ENCODE results near the gene RNF169.

DNA sequence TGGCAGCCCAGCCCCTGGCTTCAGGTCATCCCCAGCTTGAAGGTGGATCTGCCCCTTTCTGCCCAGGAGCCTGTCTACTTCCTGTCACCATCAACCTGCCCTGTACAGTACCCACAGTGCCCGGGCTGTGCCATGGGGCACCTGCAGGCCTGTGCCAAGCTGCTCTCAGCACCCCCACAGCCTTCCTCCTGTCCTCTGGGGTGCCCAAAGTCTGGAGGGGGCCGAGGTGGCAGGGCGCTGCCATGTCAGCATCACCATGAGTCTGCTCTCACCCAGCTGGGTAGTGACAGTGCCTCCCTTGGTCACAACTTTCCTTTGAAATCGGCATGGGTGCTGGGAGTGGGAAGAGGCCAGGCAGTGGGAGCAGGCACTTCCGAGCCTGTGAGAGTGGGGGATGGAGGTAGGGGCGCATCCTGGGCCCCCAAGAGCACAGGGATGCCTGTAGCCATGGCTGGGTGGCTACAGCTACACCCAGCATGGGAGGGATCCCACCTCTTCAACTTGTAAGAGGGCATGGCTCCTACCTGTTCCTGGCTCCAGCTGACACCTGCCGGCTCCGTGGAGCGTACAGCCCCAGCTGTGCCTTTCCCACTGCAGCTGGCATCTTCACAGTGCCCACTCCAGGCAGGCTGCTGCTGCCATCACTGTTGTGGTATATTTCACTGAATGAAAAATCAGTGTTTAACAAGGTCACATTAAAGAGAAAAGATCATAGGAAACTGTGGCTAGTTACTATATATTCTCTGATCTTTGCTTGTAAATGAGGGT is 42.9 kb downstream of the RNF169 start:
- TF ChIP-seq, protein P1, sequence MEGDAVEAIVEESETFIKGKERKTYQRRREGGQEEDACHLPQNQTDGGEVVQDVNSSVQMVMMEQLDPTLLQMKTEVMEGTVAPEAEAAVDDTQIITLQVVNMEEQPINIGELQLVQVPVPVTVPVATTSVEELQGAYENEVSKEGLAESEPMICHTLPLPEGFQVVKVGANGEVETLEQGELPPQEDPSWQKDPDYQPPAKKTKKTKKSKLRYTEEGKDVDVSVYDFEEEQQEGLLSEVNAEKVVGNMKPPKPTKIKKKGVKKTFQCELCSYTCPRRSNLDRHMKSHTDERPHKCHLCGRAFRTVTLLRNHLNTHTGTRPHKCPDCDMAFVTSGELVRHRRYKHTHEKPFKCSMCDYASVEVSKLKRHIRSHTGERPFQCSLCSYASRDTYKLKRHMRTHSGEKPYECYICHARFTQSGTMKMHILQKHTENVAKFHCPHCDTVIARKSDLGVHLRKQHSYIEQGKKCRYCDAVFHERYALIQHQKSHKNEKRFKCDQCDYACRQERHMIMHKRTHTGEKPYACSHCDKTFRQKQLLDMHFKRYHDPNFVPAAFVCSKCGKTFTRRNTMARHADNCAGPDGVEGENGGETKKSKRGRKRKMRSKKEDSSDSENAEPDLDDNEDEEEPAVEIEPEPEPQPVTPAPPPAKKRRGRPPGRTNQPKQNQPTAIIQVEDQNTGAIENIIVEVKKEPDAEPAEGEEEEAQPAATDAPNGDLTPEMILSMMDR (IDR thresholded peaks at IDR 0.05; ENCODE audit: low read length) = no peak
- TF ChIP-seq EZH2 (optimal IDR thresholded peaks at IDR 0.05; ENCODE audit: low read depth, low read length) (no peak), EZH2phosphoT487 (IDR thresholded peaks at IDR 0.05; ENCODE audit: low read length) (no peak)

Measured in MM.1S (cell line).